D341Med (cell line): ENCODE measurements around the gene PXMP2.
"Not testable (repeated sequence)": the region's sequence is repeated elsewhere in the genome, so short reads cannot be mapped to it uniquely, and the experiment has no call there.

Experiments used
- DNase-seq: peaks from one replicate; pipeline ENCODE4 v3.0.0; 2012; ENCODE audit warnings: low spot score

Gene PXMP2

GRCh38 chr12:132660052-132660451 lies 27.3 kb upstream of the PXMP2 start:
- DNase-seq, result no peak

- DNase-seq, result no peak
Observed at GRCh38 chr12:132660996-132661395, 26.4 kb upstream of the PXMP2 start.

GRCh38 chr12:132661972-132662371 lies 25.4 kb upstream of the PXMP2 start:
- DNase-seq, result no peak

GRCh38 chr12:132662901-132663755 lies 24.3 kb upstream of the PXMP2 start:
- DNase-seq, result no peak

- no peak for DNase-seq
Observed at GRCh38 chr12:132664206-132665148, 22.9 kb upstream of the PXMP2 start.

GRCh38 chr12:132665149-132665491 lies 22.3 kb upstream of the PXMP2 start:
- no peak for DNase-seq

GRCh38 chr12:132665794-132666193 lies 21.6 kb upstream of the PXMP2 start:
- DNase-seq, result no peak

- DNase-seq, result no peak
Observed at GRCh38 chr12:132668191-132669088, 18.9 kb upstream of the PXMP2 start.

- no peak for DNase-seq
Observed at GRCh38 chr12:132669166-132669879, 18.1 kb upstream of the PXMP2 start.

- no peak for DNase-seq
Observed at GRCh38 chr12:132672116-132672515, 15.3 kb upstream of the PXMP2 start.

- no peak for DNase-seq
Observed at GRCh38 chr12:132672678-132673077, 14.7 kb upstream of the PXMP2 start.

GRCh38 chr12:132673288-132674179 lies 13.9 kb upstream of the PXMP2 start:
- no peak for DNase-seq

- DNase-seq, result no peak
Observed at GRCh38 chr12:132674561-132674960, 12.8 kb upstream of the PXMP2 start.

- DNase-seq, result no peak
Observed at GRCh38 chr12:132675757-132676432, 11.5 kb upstream of the PXMP2 start.

- DNase-seq, result no peak
Observed at GRCh38 chr12:132677492-132677891, 9.9 kb upstream of the PXMP2 start.

GRCh38 chr12:132685400-132685799 lies 2.0 kb upstream of the PXMP2 start:
- no peak for DNase-seq

- no peak for DNase-seq
Observed at GRCh38 chr12:132686825-132687210, 569 bp upstream of the PXMP2 start.

- no peak for DNase-seq
Observed at GRCh38 chr12:132689227-132689626, 1.8 kb downstream of the PXMP2 start.

- DNase-seq, result no peak
Observed at GRCh38 chr12:132690112-132690511, 2.7 kb downstream of the PXMP2 start.

- DNase-seq, result not testable (repeated sequence)
Observed at GRCh38 chr12:132692030-132692429, 4.6 kb downstream of the PXMP2 start.
